Mucosa of descending colon (tissue), 3 donors: ENCODE data around the gene TTC34. TPM values are rescaled to one million over a fixed set of nuclear protein-coding genes. Genes with fewer than 3 reads are reported as not detected.

Experiments
- ATAC-seq: fragments of 200-7000 bp; cut with Tn5 transposase; one replicate; pipeline ENCODE4 v1.9.1; 2020; ENCODE audit warnings: mild to moderate bottlenecking, moderate library complexity
- DNase-seq, 3 donors: peaks; one replicate each; pipeline ENCODE4 v3.0.0-alpha.2; 2020
- H3K36me3 ChIP-seq: fragments of 200-600 bp; one replicate; pipeline ENCODE4 v1.8.0; 2021; ENCODE audit warnings: low read depth, mild to moderate bottlenecking
- H3K4me1 ChIP-seq: fragments of 200-600 bp; one replicate; pipeline ENCODE4 v1.8.0; 2021; ENCODE audit warnings: low read depth, mild to moderate bottlenecking
- H3K4me3 ChIP-seq: fragments of 200-600 bp; one replicate; pipeline ENCODE4 v1.8.0; 2021; ENCODE audit warnings: mild to moderate bottlenecking
- H3K9me3 ChIP-seq: fragments of 200-600 bp; one replicate; pipeline ENCODE4 v1.8.0; 2021; ENCODE audit warnings: mild to moderate bottlenecking
- intact Hi-C, 2 donors: fragments of 100-400 bp; cut with DNase I in 1 of 2; cut with micrococcal nuclease in 1 of 2; formaldehyde crosslinking; loops; one replicate each; pipeline versions ENCODE4 v1.11.0 to v1.11.1; 2022; cut with DNase I, micrococcal nuclease
- total RNA-seq, 3 donors: library from RNA; stranded (reverse); fragmentation: NEBNext Ultra II Directional in 2 of 3; extraction: Animal tissue kit (Norgen Biotek cat#: 25700) in 2 of 3; gene quantifications; one replicate each; pipeline versions ENCODE4 v1.2.1 to v1.2.4, GENCODE V29; 2021 to 2023
- TF ChIP-seq, protein P1 (sequence below): fragments of 200-600 bp; IDR thresholded peaks from one replicate; pipeline ENCODE4 v1.8.0; 2022; ENCODE audit warnings: antibody characterized with exemption, mild to moderate bottlenecking
- donor health status: DM: no; HTN: no; CAD: no; lungs with moderate emphysema.
- donor health status: DM: no; HTN: no; CAD: no.
- donor health status: DM: no; HTN: yes; CAD: no.

TTC34 gene
- total RNA-seq, 3 donors from 2014 or later: 0.43 to 1.1 (median 0.61) TPM

DNA sequence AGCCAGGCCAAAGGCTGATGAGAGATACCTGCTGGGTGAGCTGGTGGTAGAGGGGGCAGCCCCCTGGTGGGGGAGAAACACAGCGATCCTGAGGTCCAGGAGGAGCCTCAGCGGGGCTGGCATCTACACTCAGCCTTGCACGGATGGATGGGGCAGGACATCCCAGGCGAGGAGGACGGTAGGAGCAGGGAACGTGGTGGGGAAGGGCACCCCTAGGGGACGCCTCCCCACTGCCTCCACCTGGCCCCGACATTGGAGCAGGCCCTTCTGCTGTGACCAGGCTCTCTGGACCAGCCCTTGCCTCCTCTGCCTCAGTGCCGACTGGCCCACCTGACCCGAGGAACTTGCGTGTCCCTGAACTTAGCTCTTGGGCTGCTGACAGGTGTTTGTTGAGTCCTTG lies 162.3 kb downstream of the TTC34 start:
- TF ChIP-seq, protein P1, sequence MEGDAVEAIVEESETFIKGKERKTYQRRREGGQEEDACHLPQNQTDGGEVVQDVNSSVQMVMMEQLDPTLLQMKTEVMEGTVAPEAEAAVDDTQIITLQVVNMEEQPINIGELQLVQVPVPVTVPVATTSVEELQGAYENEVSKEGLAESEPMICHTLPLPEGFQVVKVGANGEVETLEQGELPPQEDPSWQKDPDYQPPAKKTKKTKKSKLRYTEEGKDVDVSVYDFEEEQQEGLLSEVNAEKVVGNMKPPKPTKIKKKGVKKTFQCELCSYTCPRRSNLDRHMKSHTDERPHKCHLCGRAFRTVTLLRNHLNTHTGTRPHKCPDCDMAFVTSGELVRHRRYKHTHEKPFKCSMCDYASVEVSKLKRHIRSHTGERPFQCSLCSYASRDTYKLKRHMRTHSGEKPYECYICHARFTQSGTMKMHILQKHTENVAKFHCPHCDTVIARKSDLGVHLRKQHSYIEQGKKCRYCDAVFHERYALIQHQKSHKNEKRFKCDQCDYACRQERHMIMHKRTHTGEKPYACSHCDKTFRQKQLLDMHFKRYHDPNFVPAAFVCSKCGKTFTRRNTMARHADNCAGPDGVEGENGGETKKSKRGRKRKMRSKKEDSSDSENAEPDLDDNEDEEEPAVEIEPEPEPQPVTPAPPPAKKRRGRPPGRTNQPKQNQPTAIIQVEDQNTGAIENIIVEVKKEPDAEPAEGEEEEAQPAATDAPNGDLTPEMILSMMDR: no peak
- H3K4me3 ChIP-seq: no peak overlapping the region
- DNase-seq (no peak), ATAC-seq (no peak)
- H3K9me3 ChIP-seq: peaks cover 8% of the 10 kb centered on the region
- peaks cover 14% of the 10 kb centered on the region for H3K4me1 ChIP-seq
- intact Hi-C loops: no loop called here
- no peaks in the 10 kb centered on the region for H3K36me3 ChIP-seq

DNA sequence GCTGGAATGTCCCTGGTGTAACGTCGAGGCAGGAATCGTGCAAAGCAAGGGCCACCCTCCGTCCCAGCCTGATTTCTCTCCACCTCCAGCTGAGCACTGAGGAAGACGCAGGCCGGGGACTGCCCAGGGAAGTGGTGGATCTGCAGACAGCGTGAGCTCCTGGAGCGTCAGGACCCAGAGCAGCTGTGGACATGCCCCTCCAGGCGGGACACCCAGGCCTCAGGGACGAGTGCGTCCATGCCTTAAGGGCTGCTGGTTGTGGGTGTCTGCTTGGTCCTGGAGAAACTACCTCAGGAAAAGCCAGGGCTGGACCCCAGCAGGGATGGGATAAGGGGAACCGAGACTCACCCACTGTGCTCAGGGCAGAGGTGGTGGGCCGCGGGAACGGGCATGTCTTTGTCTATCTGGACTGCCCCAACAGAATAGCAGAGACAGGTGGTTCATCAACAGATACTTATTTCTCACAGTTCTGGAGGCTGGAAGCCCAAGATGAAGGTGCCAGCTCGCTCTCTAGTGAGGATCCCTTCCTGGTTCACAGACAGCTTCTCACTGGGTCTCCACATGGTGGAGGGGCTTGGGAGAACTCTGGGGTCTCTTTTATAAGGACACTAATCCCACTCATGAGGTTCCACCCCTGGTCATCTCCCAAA lies 162.9 kb downstream of the TTC34 start:
- ATAC-seq (no peak), DNase-seq (no peak)
- intact Hi-C loops: no loop called here
- Histone ChIP-seq H3K4me1 (peaks cover 14% of the 10 kb centered on the region), H3K9me3 (peaks cover 8% of the 10 kb centered on the region), H3K4me3 (no peak overlapping the region), H3K36me3 (no peaks in the 10 kb centered on the region)
- TF ChIP-seq, protein P1: no peak

DNA sequence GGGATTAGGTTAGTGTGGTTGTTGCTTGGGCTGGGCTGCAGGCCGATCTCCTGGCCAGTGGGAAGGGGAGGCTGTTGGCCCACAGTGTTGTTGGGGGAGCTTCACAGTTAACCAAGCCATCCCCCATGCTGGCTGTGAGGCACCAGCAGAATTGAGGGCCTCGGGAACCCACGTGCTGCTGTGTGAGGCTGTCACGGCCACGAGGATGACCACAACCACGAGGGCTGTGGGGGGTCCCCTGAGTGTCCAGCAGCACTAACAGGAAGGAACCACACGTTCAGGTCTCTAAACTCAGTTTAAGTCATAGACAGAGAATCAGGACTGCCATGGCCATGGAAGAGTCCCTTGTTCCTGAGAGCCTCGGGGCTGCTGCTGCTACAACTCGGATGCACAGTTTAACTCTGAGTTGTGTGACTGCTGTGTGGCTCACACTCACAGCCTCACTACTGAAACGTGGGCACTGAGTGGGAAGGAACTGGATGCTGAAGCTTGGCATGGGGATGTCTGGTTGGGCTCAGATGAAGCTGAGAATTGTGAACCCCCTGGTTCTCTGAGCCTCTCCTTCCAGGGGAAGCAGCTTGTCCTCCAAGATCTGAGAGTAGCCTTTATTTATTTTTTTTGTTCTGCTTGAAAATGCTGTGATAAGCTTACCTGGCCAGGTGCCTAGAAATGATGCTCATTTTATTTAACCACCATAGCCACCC lies 163.9 kb downstream of the TTC34 start:
- peaks cover 12% of the 10 kb centered on the region for H3K4me1 ChIP-seq
- DNase-seq: no peak
- ATAC-seq: no peak
- no peak overlapping the region for H3K4me3 ChIP-seq
- TF ChIP-seq, protein P1: no peak
- intact Hi-C loops: no loop called here
- H3K9me3 ChIP-seq: peaks cover 8% of the 10 kb centered on the region
- H3K36me3 ChIP-seq: no peaks in the 10 kb centered on the region

DNA sequence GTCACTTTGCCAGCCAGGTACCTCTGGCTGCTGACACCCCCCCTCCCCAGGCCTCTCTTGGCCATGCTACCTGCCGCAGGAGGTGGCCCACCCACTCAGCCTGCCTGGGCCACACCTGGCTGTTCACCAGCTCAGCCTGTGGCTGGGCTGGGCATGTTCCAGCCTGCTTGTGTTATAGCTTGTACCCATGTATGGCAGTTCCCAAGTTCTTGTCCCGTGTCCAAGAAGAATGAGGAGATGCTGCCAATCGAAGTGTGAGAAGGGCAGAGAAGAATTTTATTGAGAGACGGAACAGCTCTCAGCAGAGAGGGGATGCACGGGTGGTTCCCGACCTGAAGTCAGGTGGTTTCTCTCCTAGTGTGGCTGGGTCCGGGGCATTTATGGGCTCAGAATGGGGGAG lies 164.8 kb downstream of the TTC34 start:
- no peaks in the 10 kb centered on the region for H3K36me3 ChIP-seq
- no peak for ATAC-seq

DNA sequence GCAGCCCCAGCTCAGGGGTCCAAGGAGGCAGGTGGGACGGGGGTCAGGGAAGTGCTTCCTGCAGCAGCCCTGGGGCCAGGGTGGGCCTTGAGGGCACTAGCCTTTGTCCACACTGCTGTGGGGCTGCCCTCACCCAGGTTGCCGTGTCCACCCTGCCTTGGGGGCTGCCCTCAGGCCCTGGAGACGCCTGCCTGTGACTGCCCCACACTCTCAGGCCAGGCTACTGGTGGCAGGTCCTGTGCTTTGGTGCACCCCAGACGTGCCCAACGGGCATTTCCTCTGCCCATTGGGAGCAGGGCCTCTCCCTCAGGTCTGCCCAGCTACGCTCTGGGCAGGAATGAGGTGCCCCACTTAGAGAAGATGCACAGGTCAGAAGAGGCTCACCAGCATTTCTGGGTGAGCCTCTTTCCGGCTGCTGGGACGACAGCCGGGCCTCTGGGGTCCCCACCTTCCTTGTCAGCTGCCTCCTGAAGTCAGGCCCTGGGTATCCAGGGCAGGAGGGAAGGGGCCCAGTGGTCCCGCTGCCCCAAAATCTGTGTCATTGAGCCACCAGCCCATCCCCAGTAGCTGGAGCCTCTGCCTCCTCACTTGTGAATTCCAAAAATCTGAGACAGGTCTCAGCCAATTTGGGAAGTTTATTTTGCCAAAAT lies 166.0 kb downstream of the TTC34 start:
- DNase-seq: no peak
- ATAC-seq: no peak

More for the DNA sequence above, 164.8 kb downstream of the TTC34 start:
- Histone ChIP-seq H3K9me3 (peaks cover 8% of the 10 kb centered on the region), H3K4me3 (no peak overlapping the region), H3K4me1 (peaks cover 6% of the 10 kb centered on the region)
- intact Hi-C loops: no loop called here
- DNase-seq: no peak
- TF ChIP-seq, protein P1: no peak

More for the DNA sequence above, 166.0 kb downstream of the TTC34 start:
- TF ChIP-seq, protein P1: no peak
- Histone ChIP-seq H3K9me3 (peaks cover 8% of the 10 kb centered on the region), H3K4me1 (peaks cover 12% of the 10 kb centered on the region), H3K36me3 (no peaks in the 10 kb centered on the region), H3K4me3 (no peak overlapping the region)
- intact Hi-C loops: no loop called here
